ENCODE data around the gene SZT2.

DNA sequence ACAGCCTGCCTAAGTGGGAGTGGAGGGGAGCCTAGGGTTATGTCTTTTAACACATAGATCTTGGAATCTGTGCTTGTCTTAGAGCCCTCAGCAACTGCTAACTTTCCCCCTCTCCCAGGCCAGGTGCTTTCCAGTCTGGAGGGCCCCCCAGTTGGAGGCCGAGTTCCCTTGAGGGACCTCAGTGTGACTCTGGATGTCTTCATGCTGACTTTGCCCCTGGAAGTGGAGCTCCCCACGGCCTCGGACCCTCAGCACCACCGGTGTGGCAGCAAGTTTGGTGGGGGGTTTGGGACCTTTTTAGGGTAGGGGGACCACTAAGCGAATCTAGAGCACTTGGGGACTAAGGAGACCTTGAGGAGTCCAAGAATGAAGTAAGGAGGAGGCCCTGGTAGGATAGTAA is 41.1 kb downstream of the SZT2 start:
- TF ChIP-seq, protein P1, sequence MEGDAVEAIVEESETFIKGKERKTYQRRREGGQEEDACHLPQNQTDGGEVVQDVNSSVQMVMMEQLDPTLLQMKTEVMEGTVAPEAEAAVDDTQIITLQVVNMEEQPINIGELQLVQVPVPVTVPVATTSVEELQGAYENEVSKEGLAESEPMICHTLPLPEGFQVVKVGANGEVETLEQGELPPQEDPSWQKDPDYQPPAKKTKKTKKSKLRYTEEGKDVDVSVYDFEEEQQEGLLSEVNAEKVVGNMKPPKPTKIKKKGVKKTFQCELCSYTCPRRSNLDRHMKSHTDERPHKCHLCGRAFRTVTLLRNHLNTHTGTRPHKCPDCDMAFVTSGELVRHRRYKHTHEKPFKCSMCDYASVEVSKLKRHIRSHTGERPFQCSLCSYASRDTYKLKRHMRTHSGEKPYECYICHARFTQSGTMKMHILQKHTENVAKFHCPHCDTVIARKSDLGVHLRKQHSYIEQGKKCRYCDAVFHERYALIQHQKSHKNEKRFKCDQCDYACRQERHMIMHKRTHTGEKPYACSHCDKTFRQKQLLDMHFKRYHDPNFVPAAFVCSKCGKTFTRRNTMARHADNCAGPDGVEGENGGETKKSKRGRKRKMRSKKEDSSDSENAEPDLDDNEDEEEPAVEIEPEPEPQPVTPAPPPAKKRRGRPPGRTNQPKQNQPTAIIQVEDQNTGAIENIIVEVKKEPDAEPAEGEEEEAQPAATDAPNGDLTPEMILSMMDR (IDR thresholded peaks at IDR 0.05 in 8 of 11, conservative IDR thresholded peaks at IDR 0.05 in 3 of 11), result no peak
- TF ChIP-seq POLR2A (IDR thresholded peaks at IDR 0.05), result no peak

All from spleen (tissue), 7 donors.